ENCODE data around the gene KCNQ2.

The KCNQ2 gene

DNA sequence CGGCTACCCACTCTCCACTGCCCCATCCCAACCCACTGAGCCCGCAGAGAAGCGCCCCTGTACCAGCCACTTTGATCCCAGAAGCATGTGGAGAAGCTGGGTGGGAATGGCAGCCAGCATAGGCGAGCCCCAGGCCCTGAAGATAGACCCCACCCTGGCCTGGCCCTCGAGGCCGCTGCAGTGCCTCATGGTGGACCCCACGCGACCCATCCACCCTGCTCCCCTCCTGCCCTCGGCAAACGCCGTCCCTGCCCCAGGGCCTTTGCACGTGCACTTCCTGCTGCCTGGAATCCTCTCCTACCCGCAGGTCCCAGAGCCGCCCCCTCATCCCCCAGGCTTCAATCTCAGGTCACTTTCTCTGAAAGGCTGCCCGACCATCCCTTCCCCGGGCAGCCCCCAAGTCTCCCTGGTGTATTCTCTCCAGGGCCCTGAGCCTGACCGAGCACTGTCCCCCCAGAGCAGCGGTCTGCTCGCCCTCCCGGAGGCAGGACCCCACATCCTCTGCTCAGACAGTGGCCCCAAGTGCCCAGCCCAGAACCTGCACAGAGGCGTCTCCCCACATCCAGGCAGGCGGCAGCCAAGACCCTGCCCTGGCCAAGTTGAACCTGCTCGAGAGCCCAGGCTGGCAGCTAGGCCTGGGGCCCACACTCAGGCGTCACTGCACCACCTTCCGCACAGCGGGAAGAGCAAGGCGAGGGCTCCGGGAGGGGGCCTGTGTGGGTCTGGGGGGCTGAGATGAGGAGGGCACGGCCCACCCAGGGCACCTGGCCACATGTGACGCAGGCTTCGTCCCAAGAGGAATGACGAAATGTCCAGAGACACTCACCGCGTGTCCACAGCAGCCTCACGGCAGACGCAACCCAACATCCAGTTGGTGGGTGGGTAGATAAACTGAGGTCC lies 14.0 kb downstream of the KCNQ2 start:
- no peak for TF ChIP-seq EP300 (IDR thresholded peaks at IDR 0.05; ENCODE audit: borderline replicate concordance)
- TF ChIP-seq REST (IDR thresholded peaks at IDR 0.05; ENCODE audit: low read depth): no peak

- TF ChIP-seq RAD21 (IDR thresholded peaks at IDR 0.05; ENCODE audit: low read depth) (no peak), TAF1 (IDR thresholded peaks at IDR 0.05; ENCODE audit: low read depth) (no peak), ZBTB7A (IDR thresholded peaks at IDR 0.05; ENCODE audit: low read depth) (no peak), EGR1 (IDR thresholded peaks at IDR 0.05) (no peak), CREB1 (IDR thresholded peaks at IDR 0.05; ENCODE audit: low read depth) (no peak), TEAD4 (IDR thresholded peaks at IDR 0.05) (no peak), USF1 (IDR thresholded peaks at IDR 0.05) (peak; percentile 81), REST (IDR thresholded peaks at IDR 0.05; ENCODE audit: low read depth) (peak; percentile 79), CEBPB (IDR thresholded peaks at IDR 0.05) (no peak), EP300 (IDR thresholded peaks at IDR 0.05; ENCODE audit: borderline replicate concordance) (no peak), FOXM1 (IDR thresholded peaks at IDR 0.05; ENCODE audit: borderline replicate concordance, low read depth) (no peak), TCF12 (IDR thresholded peaks at IDR 0.05; ENCODE audit: low read depth) (no peak), NFIC (IDR thresholded peaks at IDR 0.05) (peak; percentile 41; the same call in 1 of the 2 replicates), YY1 (IDR thresholded peaks at IDR 0.05; ENCODE audit: low read depth) (no peak)
- TF ChIP-seq, protein P1, sequence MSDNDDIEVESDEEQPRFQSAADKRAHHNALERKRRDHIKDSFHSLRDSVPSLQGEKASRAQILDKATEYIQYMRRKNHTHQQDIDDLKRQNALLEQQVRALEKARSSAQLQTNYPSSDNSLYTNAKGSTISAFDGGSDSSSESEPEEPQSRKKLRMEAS (IDR thresholded peaks at IDR 0.05): peak; percentile 96
These were observed 14.7 kb downstream of the KCNQ2 start for GRCh38 chr20:63457737-63458136.

- no peak for TF ChIP-seq TEAD4 (IDR thresholded peaks at IDR 0.05)
- peak; percentile 61 for TF ChIP-seq USF1 (IDR thresholded peaks at IDR 0.05)
- TF ChIP-seq NFIC (IDR thresholded peaks at IDR 0.05): no peak
These were observed 15.8 kb downstream of the KCNQ2 start for GRCh38 chr20:63456429-63457284.

- no peak for TF ChIP-seq TAF1 (IDR thresholded peaks at IDR 0.05; ENCODE audit: low read depth)
- no peak for TF ChIP-seq YY1 (IDR thresholded peaks at IDR 0.05; ENCODE audit: low read depth)
- no peak for TF ChIP-seq EP300 (IDR thresholded peaks at IDR 0.05; ENCODE audit: borderline replicate concordance)
- no peak for TF ChIP-seq FOXM1 (IDR thresholded peaks at IDR 0.05; ENCODE audit: borderline replicate concordance, low read depth)
- no peak for TF ChIP-seq REST (IDR thresholded peaks at IDR 0.05; ENCODE audit: low read depth)
- TF ChIP-seq RAD21 (IDR thresholded peaks at IDR 0.05; ENCODE audit: low read depth): no peak
- no peak for TF ChIP-seq EGR1 (IDR thresholded peaks at IDR 0.05)
- TF ChIP-seq NFIC (IDR thresholded peaks at IDR 0.05): no peak
- no peak for TF ChIP-seq TCF12 (IDR thresholded peaks at IDR 0.05; ENCODE audit: low read depth)
- TF ChIP-seq USF1 (IDR thresholded peaks at IDR 0.05): no peak
- TF ChIP-seq ZBTB7A (IDR thresholded peaks at IDR 0.05; ENCODE audit: low read depth): no peak
- TF ChIP-seq TEAD4 (IDR thresholded peaks at IDR 0.05): no peak
- no peak for TF ChIP-seq CREB1 (IDR thresholded peaks at IDR 0.05; ENCODE audit: low read depth)
- TF ChIP-seq, protein P1 (IDR thresholded peaks at IDR 0.05): no peak
- no peak for TF ChIP-seq CEBPB (IDR thresholded peaks at IDR 0.05)
These were observed 16.9 kb downstream of the KCNQ2 start for GRCh38 chr20:63455568-63455859.
